ENCODE results near the gene SLC38A2. TPM values are rescaled to one million over a fixed set of nuclear protein-coding genes. Genes with fewer than 3 reads are reported as not detected.

Gene SLC38A2
- total RNA-seq, 1 donor from 2014 or later = 249 TPM

- H3K4me1 Mint-ChIP-seq (ENCODE audit: unreplicated experiment) = peaks cover 10% of the 10 kb centered on the region
- no peak overlapping the region for H3K4me3 Mint-ChIP-seq (ENCODE audit: unreplicated experiment)
- no peak overlapping the region for H3K27ac Mint-ChIP-seq (ENCODE audit: unreplicated experiment)
- TF ChIP-seq CTCF (IDR thresholded peaks at IDR 0.05; ENCODE audit: unreplicated experiment) = no peak
- no peaks in the 10 kb centered on the region for H3K9me3 Mint-ChIP-seq (ENCODE audit: unreplicated experiment)
- DNase-seq (ENCODE audit: low spot score) = no peak
- no peaks in the 10 kb centered on the region for H3K36me3 Mint-ChIP-seq (ENCODE audit: low read depth, unreplicated experiment)
- no peaks in the 10 kb centered on the region for H3K27me3 Mint-ChIP-seq (ENCODE audit: unreplicated experiment)
Observed at GRCh38 chr12:46351886-46352650, 20.5 kb downstream of the SLC38A2 start.

- Mint-ChIP-seq H3K27ac (ENCODE audit: unreplicated experiment) (no peak overlapping the region), H3K4me1 (ENCODE audit: unreplicated experiment) (peaks cover 10% of the 10 kb centered on the region), H3K27me3 (ENCODE audit: unreplicated experiment) (no peaks in the 10 kb centered on the region), H3K36me3 (ENCODE audit: low read depth, unreplicated experiment) (no peaks in the 10 kb centered on the region), H3K4me3 (ENCODE audit: unreplicated experiment) (no peak overlapping the region), H3K9me3 (ENCODE audit: unreplicated experiment) (no peaks in the 10 kb centered on the region)
- TF ChIP-seq CTCF (IDR thresholded peaks at IDR 0.05; ENCODE audit: unreplicated experiment) = no peak
- no peak for DNase-seq (ENCODE audit: low spot score)
Observed at GRCh38 chr12:46351138-46351537, 21.4 kb downstream of the SLC38A2 start.

- DNase-seq (ENCODE audit: low spot score) = no peak
- H3K27ac Mint-ChIP-seq (ENCODE audit: unreplicated experiment) = no peak overlapping the region
Observed at GRCh38 chr12:46349253-46349652, 23.3 kb downstream of the SLC38A2 start.

GRCh38 chr12:46343118-46343852 is 29.3 kb downstream of the SLC38A2 start:
- TF ChIP-seq CTCF (IDR thresholded peaks at IDR 0.05; ENCODE audit: unreplicated experiment) = no peak
- no peak for DNase-seq (ENCODE audit: low spot score)
- H3K27me3 Mint-ChIP-seq (ENCODE audit: unreplicated experiment) = peaks cover 2% of the 10 kb centered on the region
- H3K4me1 Mint-ChIP-seq (ENCODE audit: unreplicated experiment) = no peaks in the 10 kb centered on the region
- no peaks in the 10 kb centered on the region for H3K36me3 Mint-ChIP-seq (ENCODE audit: low read depth, unreplicated experiment)
- no peak overlapping the region for H3K27ac Mint-ChIP-seq (ENCODE audit: unreplicated experiment)
- H3K9me3 Mint-ChIP-seq (ENCODE audit: unreplicated experiment) = no peaks in the 10 kb centered on the region
- no peak overlapping the region for H3K4me3 Mint-ChIP-seq (ENCODE audit: unreplicated experiment)

More at GRCh38 chr12:46349253-46349652, 23.3 kb downstream of the SLC38A2 start:
- peaks cover 10% of the 10 kb centered on the region for H3K4me1 Mint-ChIP-seq (ENCODE audit: unreplicated experiment)
- no peaks in the 10 kb centered on the region for H3K27me3 Mint-ChIP-seq (ENCODE audit: unreplicated experiment)
- no peak overlapping the region for H3K4me3 Mint-ChIP-seq (ENCODE audit: unreplicated experiment)
- H3K36me3 Mint-ChIP-seq (ENCODE audit: low read depth, unreplicated experiment) = no peaks in the 10 kb centered on the region
- H3K9me3 Mint-ChIP-seq (ENCODE audit: unreplicated experiment) = no peaks in the 10 kb centered on the region
- no peak for TF ChIP-seq CTCF (IDR thresholded peaks at IDR 0.05; ENCODE audit: unreplicated experiment)

- H3K9me3 Mint-ChIP-seq (ENCODE audit: unreplicated experiment) = no peaks in the 10 kb centered on the region
- H3K27me3 Mint-ChIP-seq (ENCODE audit: unreplicated experiment) = peaks cover 2% of the 10 kb centered on the region
- no peak overlapping the region for H3K27ac Mint-ChIP-seq (ENCODE audit: unreplicated experiment)
- no peak overlapping the region for H3K4me3 Mint-ChIP-seq (ENCODE audit: unreplicated experiment)
- no peaks in the 10 kb centered on the region for H3K4me1 Mint-ChIP-seq (ENCODE audit: unreplicated experiment)
- H3K36me3 Mint-ChIP-seq (ENCODE audit: low read depth, unreplicated experiment) = no peaks in the 10 kb centered on the region
- DNase-seq (ENCODE audit: low spot score) = peak; percentile 18
- no peak for TF ChIP-seq CTCF (IDR thresholded peaks at IDR 0.05; ENCODE audit: unreplicated experiment)
Observed at GRCh38 chr12:46342562-46343033, 30.0 kb downstream of the SLC38A2 start.

All from endothelial cell (in vitro differentiated cells).